ENCODE results near the gene PHF11.

Gene PHF11

DNA sequence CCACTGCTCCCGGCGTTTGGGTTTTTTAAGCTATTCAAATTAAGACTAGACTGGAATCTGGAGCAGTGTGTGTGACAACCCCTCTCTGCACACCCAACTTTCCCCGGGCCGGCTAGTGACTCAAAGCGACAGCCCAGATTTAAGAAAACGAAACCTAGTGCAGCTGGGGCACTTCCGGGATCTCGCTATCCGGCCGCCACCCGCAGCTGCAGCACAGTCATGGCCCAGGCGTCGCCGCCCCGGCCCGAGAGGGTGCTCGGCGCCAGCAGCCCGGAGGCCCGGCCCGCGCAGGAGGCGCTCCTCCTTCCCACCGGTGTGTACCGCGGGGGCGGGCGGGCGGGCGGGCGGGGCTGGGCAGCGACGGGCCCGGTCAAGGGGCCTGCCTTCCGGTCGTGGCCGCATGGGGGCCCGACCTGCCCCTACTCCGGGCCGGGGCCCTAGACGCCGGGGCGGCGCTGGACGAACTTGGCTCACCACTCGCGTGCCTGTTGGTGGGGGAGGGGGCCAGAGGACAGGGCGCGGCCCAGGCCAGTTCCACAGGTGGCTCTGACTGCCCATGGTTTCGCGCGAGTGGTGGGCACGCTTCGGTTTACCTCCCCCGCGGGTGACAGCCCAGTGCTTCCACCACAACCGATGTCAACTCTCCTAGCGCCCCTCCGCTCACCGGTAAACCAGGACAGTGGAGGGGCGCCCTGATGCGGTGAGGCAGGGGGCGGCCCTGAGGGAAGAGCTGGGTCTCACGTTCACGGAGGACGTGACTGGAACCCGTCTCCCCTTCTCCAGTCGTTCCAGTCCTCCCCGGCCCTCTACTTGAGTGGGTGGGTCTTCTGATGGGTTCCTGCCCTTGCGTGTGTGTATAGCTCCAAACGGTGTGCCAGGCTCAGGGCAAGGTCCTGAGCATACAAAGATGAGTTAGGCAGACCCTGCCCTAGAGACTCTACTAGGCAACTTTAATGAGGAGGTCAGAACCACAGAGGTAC lies at the start of gene PHF11:
Gene PHF11 (plus strand): TSS at position 171 of the 980 bp plus-strand sequence. CDS start 49 bp downstream, at position 220.
- peak; percentile 60 to 79 for DNase-seq (ENCODE audit: low read depth in 2 of 2, low spot score in 1 of 2)

DNA sequence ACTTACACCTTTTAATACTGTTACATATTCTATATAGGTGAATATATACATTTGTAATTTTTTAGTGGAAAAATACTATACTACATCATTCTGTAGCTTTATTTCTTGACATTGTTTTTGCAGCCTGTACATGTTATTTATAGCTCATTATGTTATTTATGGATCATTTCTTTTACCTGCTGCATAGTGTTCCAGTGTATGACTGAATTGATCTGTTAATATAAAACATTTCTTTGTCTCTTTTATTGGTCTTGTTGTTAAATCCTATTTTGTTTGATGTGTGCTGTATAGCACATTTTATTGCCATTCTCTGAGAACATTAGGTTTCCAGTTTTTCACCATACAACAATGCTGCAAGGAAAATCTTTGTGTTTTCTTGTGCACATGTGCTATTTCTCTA lies 49.3 kb upstream of the PHF11 start:
- no peak for DNase-seq (ENCODE audit: low read depth in 2 of 2, low spot score in 1 of 2)

DNA sequence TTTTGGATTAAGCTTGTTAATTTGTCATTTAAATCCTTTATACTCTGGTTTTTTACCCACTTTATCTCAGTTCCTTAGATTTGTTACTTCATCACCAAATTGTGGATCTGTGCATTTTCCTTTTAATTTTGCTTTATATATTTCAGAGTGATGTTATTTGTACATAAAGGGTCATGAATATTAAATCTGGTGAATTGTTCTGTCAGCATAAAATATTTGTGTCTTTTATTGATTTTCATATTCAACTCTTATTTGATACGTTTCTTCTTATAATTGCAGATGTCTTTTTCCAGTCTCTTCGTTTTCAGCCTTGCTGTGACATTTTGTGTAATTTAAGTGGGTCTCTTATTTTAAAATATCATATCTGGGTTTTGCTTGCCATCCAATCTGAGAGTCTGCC lies 47.0 kb upstream of the PHF11 start:
- DNase-seq (ENCODE audit: low read depth in 2 of 2, low spot score in 1 of 2) = no peak

- DNase-seq (ENCODE audit: low read depth in 2 of 2, low spot score in 1 of 2) = no peak
Observed at GRCh38 chr13:49450105-49450819, 45.5 kb upstream of the PHF11 start.

- DNase-seq (ENCODE audit: low read depth in 2 of 2, low spot score in 1 of 2) = no peak
Observed at GRCh38 chr13:49452725-49453457, 42.9 kb upstream of the PHF11 start.

GRCh38 chr13:49453465-49453864 lies 42.3 kb upstream of the PHF11 start:
- no peak for DNase-seq (ENCODE audit: low read depth in 2 of 2, low spot score in 1 of 2)

DNA sequence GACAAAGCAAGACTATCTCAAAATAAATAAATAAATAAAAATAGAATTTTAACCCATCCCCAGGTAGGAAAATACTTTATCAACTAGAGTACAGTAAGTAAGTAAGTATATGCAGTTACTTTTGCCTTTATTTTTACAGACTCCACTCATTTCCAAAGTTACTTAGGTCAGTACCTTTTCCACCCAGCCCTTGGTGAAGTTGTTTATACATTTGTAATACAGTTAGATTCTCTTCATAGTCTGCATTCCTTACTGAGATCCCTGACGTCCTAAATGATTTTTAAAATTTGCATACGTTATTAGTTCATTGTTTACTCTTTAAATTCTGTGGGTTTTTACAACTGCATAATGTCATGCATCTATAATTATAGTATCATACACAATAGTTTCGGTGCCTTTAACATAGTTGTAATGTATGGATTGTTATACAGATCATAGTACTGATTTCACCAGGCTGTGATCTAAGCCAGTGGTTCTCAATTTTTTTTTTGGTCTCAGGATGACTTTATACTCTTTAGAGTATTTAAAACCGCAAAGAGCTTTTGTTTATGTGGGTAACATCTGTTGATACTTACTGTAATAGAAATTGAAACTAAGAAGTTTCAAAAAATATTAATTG lies 41.3 kb upstream of the PHF11 start:
- DNase-seq (ENCODE audit: low read depth in 2 of 2, low spot score in 1 of 2) = no peak

DNA sequence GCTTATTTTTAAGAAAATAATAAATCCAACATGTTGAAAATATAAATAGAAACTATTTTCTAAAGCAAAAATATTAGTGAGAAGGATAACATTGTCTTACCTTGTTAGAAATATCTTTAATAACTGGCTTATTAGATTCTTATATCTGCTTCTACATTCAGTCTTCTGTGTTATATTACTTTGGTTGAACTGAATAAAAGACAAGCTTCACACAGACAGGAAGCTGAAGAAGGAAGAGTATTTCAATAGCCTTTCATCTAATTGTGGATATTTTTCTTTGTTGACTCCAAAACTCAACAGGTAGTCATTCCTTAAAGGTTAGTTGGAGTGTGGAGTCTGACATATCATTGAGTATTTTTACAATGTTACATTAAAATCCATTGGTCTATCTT lies 40.8 kb upstream of the PHF11 start:
- no peak for DNase-seq (ENCODE audit: low read depth in 2 of 2, low spot score in 1 of 2)

DNA sequence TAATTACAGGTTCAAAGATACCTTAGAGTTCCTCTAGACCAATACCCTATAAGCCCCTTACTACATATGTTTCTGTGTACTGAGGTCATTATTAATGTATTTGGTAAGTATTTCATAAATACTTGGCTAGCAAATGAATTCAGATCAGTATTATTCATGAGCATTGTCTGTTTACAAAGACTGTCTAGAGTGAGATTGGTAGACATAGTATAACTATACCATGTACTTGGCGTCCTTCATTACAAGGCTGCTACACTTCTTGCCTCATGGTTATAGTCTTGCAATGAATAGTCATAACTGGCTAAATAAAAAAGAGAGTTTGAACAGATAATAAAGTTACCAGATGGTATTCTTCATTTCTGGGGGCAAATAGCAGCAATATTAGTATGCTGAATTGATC lies 39.6 kb upstream of the PHF11 start:
- no peak for DNase-seq (ENCODE audit: low read depth in 2 of 2, low spot score in 1 of 2)

GRCh38 chr13:49457221-49457620 lies 38.5 kb upstream of the PHF11 start:
- DNase-seq (ENCODE audit: low read depth in 2 of 2, low spot score in 1 of 2) = no peak

- no peak for DNase-seq (ENCODE audit: low read depth in 2 of 2, low spot score in 1 of 2)
Observed at GRCh38 chr13:49459580-49459979, 36.2 kb upstream of the PHF11 start.

DNA sequence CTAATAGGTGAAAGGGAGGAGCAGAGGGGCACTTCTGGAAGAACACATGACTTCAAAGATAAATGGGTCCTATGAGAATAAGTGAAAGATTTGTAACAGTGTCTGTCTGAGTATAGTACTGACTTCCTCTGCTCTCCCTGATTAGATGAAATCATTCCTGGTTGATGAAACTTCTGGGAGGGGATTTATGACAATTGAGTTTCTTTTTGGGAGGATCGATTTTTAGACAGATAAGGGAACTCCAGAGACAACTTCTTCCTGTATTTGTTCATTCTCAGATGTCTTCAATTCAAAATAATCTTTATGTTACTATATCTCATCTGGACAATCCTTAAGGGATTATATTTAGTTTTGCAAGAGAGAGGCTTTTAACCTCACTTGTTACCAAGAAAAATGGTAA lies 31.7 kb upstream of the PHF11 start:
- DNase-seq (ENCODE audit: low read depth in 2 of 2, low spot score in 1 of 2) = no peak

DNA sequence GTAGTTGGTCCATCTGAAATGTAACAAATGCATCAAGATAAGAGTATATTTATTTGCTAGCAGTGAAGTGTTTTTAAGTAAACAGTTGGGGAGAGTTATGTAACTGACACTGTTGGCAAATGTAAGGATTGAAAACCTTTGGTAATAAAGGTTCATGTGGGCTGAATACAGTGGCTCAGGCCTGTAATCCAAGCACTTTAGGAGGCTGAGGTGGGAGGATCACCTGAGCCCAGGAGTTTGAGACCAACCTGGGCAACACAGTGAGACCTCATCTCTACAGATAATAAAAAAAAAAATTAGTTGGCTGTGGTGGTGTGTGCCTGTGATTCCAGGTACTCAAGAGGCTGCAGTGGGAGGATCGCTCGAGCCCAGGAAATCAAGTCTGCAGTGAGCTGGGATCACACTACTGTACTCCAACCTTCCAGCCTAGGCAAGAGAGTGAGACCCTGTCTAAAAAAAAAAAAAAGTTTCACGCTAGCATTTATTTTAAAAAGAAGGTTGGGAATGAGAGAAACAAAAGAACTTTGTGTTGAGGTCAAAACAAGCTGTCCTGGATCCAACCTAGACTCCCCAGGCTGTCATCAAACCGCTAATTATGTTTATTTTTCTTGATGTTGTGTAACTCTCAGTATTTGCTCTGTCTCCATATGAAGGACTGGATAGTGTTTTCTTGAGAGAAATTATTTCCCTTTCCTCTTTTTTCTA lies 31.0 kb upstream of the PHF11 start:
- DNase-seq (ENCODE audit: low read depth in 2 of 2, low spot score in 1 of 2) = no peak

- no peak for DNase-seq (ENCODE audit: low read depth in 2 of 2, low spot score in 1 of 2)
Observed at GRCh38 chr13:49466292-49466838, 29.4 kb upstream of the PHF11 start.

GRCh38 chr13:49472186-49472585 lies 23.6 kb upstream of the PHF11 start:
- no peak for DNase-seq (ENCODE audit: low read depth in 2 of 2, low spot score in 1 of 2)

DNA sequence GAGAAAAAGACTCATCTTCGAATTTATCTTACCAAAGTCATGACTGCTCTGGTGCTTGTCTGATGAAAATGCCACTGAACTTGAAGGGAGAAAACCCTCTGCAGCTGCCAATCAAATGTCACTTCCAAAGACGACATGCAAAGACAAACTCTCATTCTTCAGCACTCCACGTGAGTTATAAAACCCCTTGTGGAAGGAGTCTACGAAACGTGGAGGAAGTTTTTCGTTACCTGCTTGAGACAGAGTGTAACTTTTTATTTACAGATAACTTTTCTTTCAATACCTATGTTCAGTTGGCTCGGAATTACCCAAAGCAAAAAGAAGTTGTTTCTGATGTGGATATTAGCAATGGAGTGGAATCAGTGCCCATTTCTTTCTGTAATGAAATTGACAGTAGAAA lies 19.2 kb upstream of the PHF11 start:
- no peak for DNase-seq (ENCODE audit: low read depth in 2 of 2, low spot score in 1 of 2)

GRCh38 chr13:49481788-49482187 lies 14.0 kb upstream of the PHF11 start:
- no peak for DNase-seq (ENCODE audit: low read depth in 2 of 2, low spot score in 1 of 2)

DNA sequence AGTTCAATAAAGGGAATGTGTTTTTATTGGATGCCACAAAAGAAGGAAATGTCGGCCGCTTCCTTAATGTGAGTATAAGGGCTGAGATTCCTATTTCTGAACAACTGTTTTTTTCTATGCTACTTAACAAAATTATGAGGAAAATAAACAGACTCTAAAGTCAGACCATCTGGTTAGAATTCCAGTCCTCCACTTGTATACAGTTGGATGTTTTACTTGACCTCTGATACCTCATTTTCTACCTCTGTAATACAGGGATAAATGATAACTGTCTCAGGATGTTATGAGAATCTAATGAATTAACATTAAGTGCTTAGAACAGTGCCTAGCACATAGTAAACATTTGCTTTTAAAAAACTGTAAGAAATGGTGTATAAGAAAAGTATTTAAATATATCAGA lies 7.2 kb upstream of the PHF11 start:
- no peak for DNase-seq (ENCODE audit: low read depth in 2 of 2, low spot score in 1 of 2)

- no peak for DNase-seq (ENCODE audit: low read depth in 2 of 2, low spot score in 1 of 2)
Observed at GRCh38 chr13:49494645-49495044, 1.1 kb upstream of the PHF11 start.

DNA sequence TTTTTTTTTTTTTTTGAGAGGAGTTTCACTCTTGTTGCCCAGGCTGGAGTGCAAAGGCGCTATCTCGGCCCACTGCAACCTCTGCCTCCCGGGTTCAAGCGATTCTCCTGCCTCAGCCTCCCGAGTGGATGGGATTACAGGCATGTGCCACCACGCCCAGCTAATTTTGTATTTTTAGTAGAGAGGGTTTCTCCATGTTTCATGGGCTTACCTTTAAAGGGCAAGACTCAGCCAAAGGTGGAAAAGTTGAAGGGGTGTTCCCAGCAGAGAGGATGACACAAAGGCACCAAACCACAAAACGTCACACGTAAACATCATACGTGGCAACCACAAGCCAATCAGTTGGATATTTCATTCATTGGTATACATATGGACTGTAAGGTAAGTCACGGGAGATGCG lies 1.1 kb downstream of the PHF11 start:
- peak in 1 of 2 donors; percentile 21 for DNase-seq (ENCODE audit: low read depth in 2 of 2, low spot score in 1 of 2)
